Measurements from ENCODE around the gene TYK2. TPM values are rescaled to one million over a fixed set of nuclear protein-coding genes. Genes with fewer than 3 reads are reported as not detected.
A peak's percentile ranks its signal among the peaks of the same experiment; 100 is the strongest.

The TYK2 gene
- total and polyA plus RNA-seq, 9 of the 15 experiments (the other 6 are each of a cell fraction or from before 2014, with no cell fraction given) = 15.0 to 182 (median 85.9) TPM

GRCh38 chr19:10416380-10417257, 36.2 kb upstream of the TYK2 start (continued):
- TF ChIP-seq E2F3 (CRISPR knock-in tag; IDR thresholded peaks at IDR 0.05) = peak; percentile 86
- TF ChIP-seq ZNF3 (CRISPR knock-in tag; IDR thresholded peaks at IDR 0.05) = no peak
- no peak for TF ChIP-seq ZNF324 (CRISPR knock-in tag; IDR thresholded peaks at IDR 0.05)
- peak; percentile 67; the same call in 1 of the 2 replicates for TF ChIP-seq POLR2A (conservative IDR thresholded peaks at IDR 0.05)
- TF ChIP-seq NR4A1 (CRISPR knock-in tag; IDR thresholded peaks at IDR 0.05) = peak; percentile 74; the same call in 1 of the 2 replicates
- TF ChIP-seq NR4A1 (tag; IDR thresholded peaks at IDR 0.05) = peak; percentile 94
- TF ChIP-seq ZNF280A (IDR thresholded peaks at IDR 0.05; ENCODE audit: low read depth, partially characterized antibody) = no peak
- peak; percentile 94 for TF ChIP-seq E2F8 (IDR thresholded peaks at IDR 0.05; ENCODE audit: low read depth, partially characterized antibody)
- TF ChIP-seq ARID2 (IDR thresholded peaks at IDR 0.05) = no peak
- peak; percentile 68 for TF ChIP-seq GABPA (tag; conservative IDR thresholded peaks at IDR 0.05; ENCODE audit: low read depth)
- no peak for TF ChIP-seq SRSF9 (IDR thresholded peaks at IDR 0.05; ENCODE audit: borderline replicate concordance, low read depth, low read length)
- TF ChIP-seq E2F5 (CRISPR knock-in tag; IDR thresholded peaks at IDR 0.05) = no peak
- TF ChIP-seq MITF (IDR thresholded peaks at IDR 0.05) = no peak

Data from K562 (cell line).